DND-41 (cell line): ENCODE results near the gene DCAF8.

Experiments used
- ATAC-seq: fragments of 200-7000 bp; cut with Tn5 transposase; 3 replicates; pipeline ENCODE4 v1.9.1; 2021; ENCODE audit warnings: low read depth; ENCODE audit not compliant: insufficient read depth
- DNase-seq: peaks from one replicate; pipeline ENCODE4 v3.0.0-alpha.2; 2020
- H2AFZ ChIP-seq: 2 replicates; pipeline ENCODE4 v1.6.0; 2012; ENCODE audit warnings: low read depth, low read length
- H3K27ac ChIP-seq: 2 replicates; pipeline ENCODE4 v1.5.1; 2012; ENCODE audit warnings: low read length, inconsistent platforms
- H3K27me3 ChIP-seq: fragments of 200-600 bp; sonication (generic); 2 replicates; pipeline ENCODE4 v1.6.0; 2012; ENCODE audit warnings: low read length, mild to moderate bottlenecking, inconsistent platforms; ENCODE audit not compliant: insufficient read depth, poor library complexity
- H3K36me3 ChIP-seq: 2 replicates; pipeline ENCODE4 v1.5.1; 2012; ENCODE audit warnings: low read length, inconsistent platforms; ENCODE audit not compliant: insufficient read depth
- H3K4me1 ChIP-seq: 2 replicates; pipeline ENCODE4 v1.5.1; 2012; ENCODE audit warnings: mild to moderate bottlenecking, low read length; ENCODE audit not compliant: insufficient read depth
- H3K4me2 ChIP-seq: 2 replicates; pipeline ENCODE4 v1.6.0; 2012; ENCODE audit warnings: mild to moderate bottlenecking, moderate library complexity, low read length, inconsistent platforms; ENCODE audit not compliant: insufficient read depth
- H3K4me3 ChIP-seq, 2 experiments: fragments of 200-600 bp in 1 of 2; shearing (Covaris generic) in 1 of 2; 2 replicates each; pipeline ENCODE4 v1.5.1; 2012 to 2016; ENCODE audit warnings: inconsistent platforms in 2 of 2, low read length in 2 of 2, mild to moderate bottlenecking in 2 of 2, low read depth in 1 of 2, moderate library complexity in 1 of 2
- H3K79me2 ChIP-seq: 2 replicates; pipeline ENCODE4 v1.6.0; 2012; ENCODE audit warnings: low read length, inconsistent platforms; ENCODE audit not compliant: insufficient read depth
- H3K9ac ChIP-seq: 2 replicates; pipeline ENCODE4 v1.6.0; 2012; ENCODE audit warnings: low read depth, mild to moderate bottlenecking, inconsistent platforms, low read length, moderate library complexity
- H3K9me3 ChIP-seq: 2 replicates; pipeline ENCODE4 v1.5.1; 2012; ENCODE audit warnings: low read length, moderate library complexity, mild to moderate bottlenecking, inconsistent platforms; ENCODE audit not compliant: insufficient read depth, severe bottlenecking
- H4K20me1 ChIP-seq: 2 replicates; pipeline ENCODE4 v1.6.0; 2012; ENCODE audit warnings: low read length; ENCODE audit not compliant: insufficient read depth
- CTCF ChIP-seq: IDR thresholded peaks from 2 replicates; pipeline ENCODE4 v1.5.1; 2012; ENCODE audit warnings: borderline replicate concordance, low read length, moderate library complexity, mild to moderate bottlenecking; ENCODE audit not compliant: poor library complexity, severe bottlenecking; ENCODE audit errors: extremely low read depth
- EZH2 ChIP-seq: IDR thresholded peaks from 3 replicates; pipeline ENCODE4 v1.6.1; 2012; ENCODE audit warnings: borderline replicate concordance, low read depth, mild to moderate bottlenecking, moderate library complexity, low read length, inconsistent platforms; ENCODE audit not compliant: severe bottlenecking

Gene DCAF8

GRCh38 chr1:160277987-160278386 is 15.6 kb upstream of the DCAF8 start:
- TF ChIP-seq EZH2 (no peak), CTCF (no peak)
- no peak for ATAC-seq

GRCh38 chr1:160277330-160277729 is 15.0 kb upstream of the DCAF8 start:
- Histone ChIP-seq H3K27ac (no peak overlapping the region), H3K9me3 (no peaks in the 10 kb centered on the region), H4K20me1 (no peaks in the 10 kb centered on the region), H3K4me2 (no peak overlapping the region), H3K79me2 (no peaks in the 10 kb centered on the region), H3K4me3 (no peak overlapping the region), H3K9ac (no peak overlapping the region), H3K27me3 (no peaks in the 10 kb centered on the region), H3K36me3 (peaks cover 48% of the 10 kb centered on the region), H2AFZ (no peak overlapping the region), H3K4me1 (no peaks in the 10 kb centered on the region)
- TF ChIP-seq CTCF (no peak), EZH2 (no peak)
- DNase-seq = no peak
- no peak for ATAC-seq

More at GRCh38 chr1:160277987-160278386, 15.6 kb upstream of the DCAF8 start:
- no peak overlapping the region for H3K9ac ChIP-seq
- no peaks in the 10 kb centered on the region for H3K79me2 ChIP-seq
- no peaks in the 10 kb centered on the region; the same call in 1 of the 2 replicates for H3K4me1 ChIP-seq
- H3K36me3 ChIP-seq = peaks cover 54% of the 10 kb centered on the region
- no peaks in the 10 kb centered on the region for H4K20me1 ChIP-seq
- H3K27ac ChIP-seq = no peak overlapping the region
- H2AFZ ChIP-seq = no peak overlapping the region
- H3K4me3 ChIP-seq = no peak overlapping the region
- no peak overlapping the region for H3K4me2 ChIP-seq
- no peaks in the 10 kb centered on the region for H3K27me3 ChIP-seq
- no peaks in the 10 kb centered on the region for H3K9me3 ChIP-seq
- DNase-seq = no peak

- Histone ChIP-seq H3K9me3 (no peaks in the 10 kb centered on the region), H3K9ac (no peak overlapping the region), H3K4me1 (no peaks in the 10 kb centered on the region), H3K79me2 (no peaks in the 10 kb centered on the region), H3K36me3 (no peaks in the 10 kb centered on the region), H3K27me3 (no peaks in the 10 kb centered on the region), H3K4me3 (no peak overlapping the region), H3K4me2 (no peak overlapping the region), H4K20me1 (no peaks in the 10 kb centered on the region), H2AFZ (no peak overlapping the region), H3K27ac (no peak overlapping the region)
- no peak for DNase-seq
- no peak for ATAC-seq
- TF ChIP-seq EZH2 (no peak), CTCF (no peak)
These were observed 8.7 kb upstream of the DCAF8 start for GRCh38 chr1:160271025-160271424.

- H3K27me3 ChIP-seq = no peaks in the 10 kb centered on the region
- no peak overlapping the region for H3K4me2 ChIP-seq
- no peak overlapping the region for H2AFZ ChIP-seq
- DNase-seq (no peak), ATAC-seq (no peak)
- H3K9me3 ChIP-seq = no peaks in the 10 kb centered on the region
- H3K27ac ChIP-seq = no peak overlapping the region
- H3K79me2 ChIP-seq = no peaks in the 10 kb centered on the region
- no peak overlapping the region for H3K9ac ChIP-seq
- H3K4me1 ChIP-seq = peaks cover 8% of the 10 kb centered on the region
- H3K36me3 ChIP-seq = no peaks in the 10 kb centered on the region
- no peak overlapping the region for H3K4me3 ChIP-seq
- no peaks in the 10 kb centered on the region for H4K20me1 ChIP-seq
- no peak for TF ChIP-seq CTCF
- TF ChIP-seq EZH2 = no peak
These were observed 5.1 kb upstream of the DCAF8 start for GRCh38 chr1:160267284-160267991.
